Heart left ventricle (tissue), 16 donors: ENCODE results near the gene TOR1B. TPM values are rescaled to one million over a fixed set of nuclear protein-coding genes. Genes with fewer than 3 reads are reported as not detected.
"Not testable (repeated sequence)": the region's sequence is repeated elsewhere in the genome, so short reads cannot be mapped to it uniquely, and the experiment has no call there.

Source experiments
- ATAC-seq, 4 donors: fragments of 200-7000 bp; cut with Tn5 transposase; one replicate each; pipeline ENCODE4 v1.9.1; 2020 to 2022; ENCODE audit warnings: moderate library complexity in 4 of 4, mild to moderate bottlenecking in 3 of 4, moderate number of reproducible peaks in 1 of 4
- DNase-seq, 5 donors: peaks; one replicate each; pipeline ENCODE4 v3.0.0-alpha.2; 2020
- H3K27ac ChIP-seq, 12 donors: fragments of 200-600 bp; sonication (generic) in 4 of 12; one replicate each; pipeline versions ENCODE4 v1.5.0 to v1.8.0; 2016 to 2022; ENCODE audit warnings: mild to moderate bottlenecking in 2 of 12
- H3K27me3 ChIP-seq, 9 donors: fragments of 200-600 bp; sonication (generic) in 2 of 9; one replicate each; pipeline versions ENCODE4 v1.5.1 to v1.8.0; 2016 to 2022; ENCODE audit warnings: mild to moderate bottlenecking in 3 of 9
- H3K36me3 ChIP-seq, 9 donors: fragments of 200-600 bp; sonication (generic) in 2 of 9; one replicate each; pipeline versions ENCODE4 v1.5.0 to v1.8.0; 2018 to 2022; ENCODE audit warnings: mild to moderate bottlenecking in 2 of 9
- H3K4me1 ChIP-seq, 12 donors: fragments of 200-600 bp; sonication (generic) in 4 of 12; one replicate each; pipeline versions ENCODE4 v1.5.0 to v1.8.0; 2016 to 2022; ENCODE audit warnings: mild to moderate bottlenecking in 3 of 12
- H3K4me3 ChIP-seq, 12 donors: fragments of 200-600 bp; sonication (generic) in 4 of 12; one replicate each; pipeline versions ENCODE4 v1.5.0 to v1.8.0; 2017 to 2022; ENCODE audit warnings: mild to moderate bottlenecking in 9 of 12, moderate library complexity in 4 of 12
- H3K9me3 ChIP-seq, 12 donors: fragments of 200-600 bp; sonication (generic) in 4 of 12; one replicate each; pipeline versions ENCODE4 v1.5.0 to v1.8.0; 2016 to 2022; ENCODE audit warnings: mild to moderate bottlenecking in 1 of 12
- CTCF ChIP-seq, 12 donors: fragments of 200-600 bp; sonication (generic) in 4 of 12; IDR thresholded peaks; one replicate each; pipeline versions ENCODE4 v1.5.0 to v1.8.0; 2018 to 2022; ENCODE audit warnings: antibody characterized with exemption in 12 of 12, mild to moderate bottlenecking in 5 of 12
- POLR2A ChIP-seq, 2 donors: fragments of 450-650 bp; IDR thresholded peaks; one replicate each; pipeline ENCODE4 v1.6.1; 2017; ENCODE audit warnings: antibody characterized with exemption in 2 of 2, mild to moderate bottlenecking in 2 of 2, moderate library complexity in 2 of 2
- WGBS, 4 donors: extraction: QIAGEN DNeasy Blood & Tissue Kit in 2 of 4; methylation state at CpG; one replicate each; pipeline versions ENCODE4 v1.1.5 to v1.1.7; 2013 to 2018; 5-methylcytosine and 5-hydroxymethylcytosine counted together
- intact Hi-C, 10 donors: fragments of 100-400 bp; cut with DNase I; formaldehyde crosslinking; loops; one replicate each; pipeline versions ENCODE4 v1.11.1 to v1.14.2; 2022
- polyA plus RNA-seq, 2 donors: library from polyadenylated mRNA; stranded (reverse); fragments of 200-250 nt; gene quantifications; one replicate each; pipeline ENCODE4 v1.2.3, GENCODE V29; 2013
- total RNA-seq, 9 donors: library from RNA; depleted of rRNA in 2 of 9; stranded (reverse); fragments of >200 nt in 2 of 9; fragmentation: NEBNext Ultra II Directional in 3 of 9; extraction: Animal tissue kit (Norgen Biotek cat#: 25700) in 3 of 9; gene quantifications; one replicate each; pipeline versions ENCODE4 v1.1.0 to v1.2.4, GENCODE V29; 2016 to 2023
- donor health status: ischemic (EF 13 %, LVEDD 7.1; RV severe dilation, severe dysfunction).
- donor health status: healthy with polysubstance abuse.
- donor health status: DM: no; HTN: yes; CAD: no.
- donor health status: DM: no; HTN: no; CAD: no.
- donor health status: ischemic (EF 25% LVEDD 6.9; RV normal size, moderate dysfunction).
- donor health status: ischemic (EF 25% LVEDD 5.7; RV mildly dilated, moderate dysfunction).
- donor health status: healthy.
- donor health status: DM: yes; HTN: yes; CAD: no.
- donor health status: ischemic (EF 35%, LVEDD 5.7; RV mildly dilated, moderate dysfunction).
- donor health status: nonischemic (EF 11% LVEDD 7.7; RV severe dilation, severe dysfunction).
- donor health status: DM: yes; HTN: yes; CAD: no.
- donor health status: PGD.
- donor health status: ischemic (EF 29% LVEDD 5.4; RV normal size, mild dysfunction).
- donor health status: nonischemic (EF 23%, LVEDD 6.1; RV moderate dilation, normal function).

Gene TOR1B
- total and polyA plus RNA-seq, 11 donors, result 7.3 to 20.7 (median 13.0) TPM

- DNase-seq, result no peak
- no peak for TF ChIP-seq CTCF (IDR thresholded peaks at IDR 0.05)
- no peak for TF ChIP-seq POLR2A (IDR thresholded peaks at IDR 0.05)
- no peak for ATAC-seq
- H3K27ac ChIP-seq, result no peak overlapping the region
- intact Hi-C loops, result loop anchor here in 5 of 10 donors (2.0 to 5.0 kb wide), 5 partner anchors 47 to 647 kb away; partner anchors contain the start of gene ASB6 (in 2 of the 5)
- no peaks in the 10 kb centered on the region for H3K9me3 ChIP-seq
- 77 to 100% (median 92%) methylated on average over 1 of the region's 1 CpG for WGBS, 4 donors
- no peaks in the 10 kb centered on the region for H3K36me3 ChIP-seq
- peaks cover 0 to 10% (median 0%) of the 10 kb centered on the region in 9 donors for H3K27me3 ChIP-seq
- peaks cover 0 to 5% (median 0%) of the 10 kb centered on the region in 12 donors for H3K4me1 ChIP-seq
- no peak overlapping the region for H3K4me3 ChIP-seq
Observed at GRCh38 chr9:129785866-129786265, 17.1 kb upstream of the TOR1B start.

GRCh38 chr9:129786481-129786880 lies 16.5 kb upstream of the TOR1B start:
- 70 to 78% (median 74%) methylated on average over 10 of the region's 10 CpGs for WGBS, 4 donors
- H3K4me3 ChIP-seq, result no peak overlapping the region
- intact Hi-C loops, result loop anchor here in 3 of 10 donors (2.0 to 5.0 kb wide), 3 partner anchors 48 to 59 kb away; no protein-coding TSS in a partner anchor

GRCh38 chr9:129794549-129794948 lies 8.4 kb upstream of the TOR1B start:
- peaks cover 0 to 5% (median 0%) of the 10 kb centered on the region in 12 donors for H3K4me1 ChIP-seq
- no peaks in the 10 kb centered on the region for H3K36me3 ChIP-seq
- H3K27me3 ChIP-seq, result peaks cover 0 to 10% (median 0%) of the 10 kb centered on the region in 9 donors
- ATAC-seq (no peak), DNase-seq (no peak)
- H3K27ac ChIP-seq, result no peak overlapping the region
- WGBS, 4 donors, result 75 to 89% (median 81%) methylated on average over 8 of the region's 8 CpGs
- H3K4me3 ChIP-seq, result no peak overlapping the region
- intact Hi-C loops, result loop anchor here in 1 of 10 donors (10.0 kb wide), 1 partner anchor 660 kb away; no protein-coding TSS in a partner anchor
- TF ChIP-seq CTCF (IDR thresholded peaks at IDR 0.05) (no peak), POLR2A (IDR thresholded peaks at IDR 0.05) (no peak)
- H3K9me3 ChIP-seq, result no peaks in the 10 kb centered on the region

More at GRCh38 chr9:129786481-129786880, 16.5 kb upstream of the TOR1B start:
- no peak for DNase-seq
- Histone ChIP-seq H3K9me3 (no peaks in the 10 kb centered on the region), H3K4me1 (peaks cover 0 to 5% (median 0%) of the 10 kb centered on the region in 12 donors), H3K27ac (no peak overlapping the region), H3K36me3 (no peaks in the 10 kb centered on the region), H3K27me3 (peaks cover 0 to 10% (median 0%) of the 10 kb centered on the region in 9 donors)
- no peak for ATAC-seq
- TF ChIP-seq CTCF (IDR thresholded peaks at IDR 0.05) (no peak), POLR2A (IDR thresholded peaks at IDR 0.05) (no peak)

GRCh38 chr9:129796029-129796428 lies 7.0 kb upstream of the TOR1B start:
- not testable (repeated sequence) for H3K36me3 ChIP-seq, H3K27me3 ChIP-seq, ATAC-seq, H3K27ac ChIP-seq, H3K9me3 ChIP-seq, DNase-seq, H3K4me3 ChIP-seq, H3K4me1 ChIP-seq
- 76 to 92% (median 86%) methylated on average over 2 of the region's 2 CpGs for WGBS, 4 donors
- intact Hi-C loops, result loop anchor here in 2 of 10 donors (5.0 to 10.0 kb wide), 2 partner anchors 661 to 669 kb away; no protein-coding TSS in a partner anchor
